Activated CD8-positive, alpha-beta T cell treated with anti-CD3 and anti-CD28 coated beads, Interleukin-2, amount 10 ng/mL, durations not matched to agents 7 days and 5 days (primary cell): ENCODE results near the gene TIMM17B. TPM values are rescaled to one million over a fixed set of nuclear protein-coding genes. Genes with fewer than 3 reads are reported as not detected.

Source experiments
- ATAC-seq: fragments of 150-1000 bp; cut with Tn5 transposase; one replicate; pipeline ENCODE4 v1.10.0; 2021; ENCODE audit warnings: moderate library complexity
- CTCF ChIA-PET: fragments of 350-600 bp; sonication (Branson Sonifier 250); formaldehyde crosslinking; loops from one replicate; lab custom pipeline; 2021; ENCODE audit warnings: antibody characterized with exemption; lab: Charles Lee
- POLR2A ChIA-PET: fragments of 350-600 bp; sonication (Branson Sonifier 250); formaldehyde crosslinking; loops from one replicate; lab custom pipeline; 2021; ENCODE audit warnings: antibody characterized with exemption; lab: Charles Lee
- DNase-seq: peaks from one replicate; pipeline ENCODE4 v3.0.0-alpha.2; 2020
- H3K27ac Mint-ChIP-seq: one replicate; pipeline ENCODE4 v1.8.0; 2021; ENCODE audit warnings: mild to moderate bottlenecking, mixed read lengths
- H3K27me3 Mint-ChIP-seq: one replicate; pipeline ENCODE4 v1.8.0; 2021; ENCODE audit warnings: low read depth, mixed read lengths
- H3K36me3 Mint-ChIP-seq: one replicate; pipeline ENCODE4 v1.8.0; 2021; ENCODE audit warnings: low read depth, mixed read lengths
- H3K4me1 Mint-ChIP-seq: one replicate; pipeline ENCODE4 v1.8.0; 2021; ENCODE audit warnings: low read depth, mixed read lengths
- H3K4me3 Mint-ChIP-seq: one replicate; pipeline ENCODE4 v1.8.0; 2021; ENCODE audit warnings: mild to moderate bottlenecking, mixed read lengths
- H3K9me3 Mint-ChIP-seq: one replicate; pipeline ENCODE4 v1.8.0; 2022; ENCODE audit warnings: mixed read lengths; ENCODE audit not compliant: insufficient read depth
- total RNA-seq, 2 experiments: library from RNA; stranded (reverse); gene quantifications; one replicate each; pipeline ENCODE4 v1.2.3, GENCODE V29; 2021

TIMM17B gene
- 10 to 100 TPM; 41.6 to 44.1 TPM for total RNA-seq

DNA sequence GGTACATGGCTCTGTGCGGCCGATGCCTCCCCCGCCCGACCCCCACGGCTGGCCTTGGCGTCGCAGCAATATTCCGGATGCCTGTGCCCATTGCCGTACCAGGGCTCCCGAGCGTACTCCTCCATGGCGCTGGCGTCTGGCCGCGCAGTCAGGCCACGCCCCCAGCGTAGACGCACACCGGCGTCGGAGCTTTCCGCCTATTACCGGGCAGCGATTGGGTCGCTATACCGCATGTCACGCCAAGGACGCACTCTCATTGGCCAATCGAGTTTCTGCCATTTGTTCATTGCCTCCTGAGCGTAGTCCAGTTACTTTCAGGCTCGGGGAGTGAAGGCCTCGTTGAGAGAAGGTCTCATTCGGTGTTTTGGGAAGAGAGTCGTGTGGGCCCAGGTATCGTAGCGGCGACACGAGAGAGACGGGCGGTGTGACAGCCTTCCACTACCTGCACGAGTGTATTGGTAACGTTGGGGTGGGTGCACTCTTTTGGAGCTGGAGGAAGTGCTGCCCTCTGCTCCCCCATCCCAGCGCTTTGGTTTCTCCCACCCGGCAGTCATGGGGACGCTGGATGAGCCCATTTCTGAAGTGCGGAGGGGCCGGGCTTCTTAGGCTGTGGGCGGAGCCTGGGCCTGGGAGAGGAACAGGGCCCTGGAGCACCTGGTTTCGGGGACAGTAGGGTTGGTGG, at the start of gene TIMM17B, which contains the start of gene PQBP1:
Gene TIMM17B, minus strand, starts transcription at position 144 of the 682 bp plus-strand sequence. Its CDS starts 19 bp downstream, at position 125.
Gene PQBP1, plus strand, starts transcription at position 306 of the 682 bp plus-strand sequence. CDS start 580 bp downstream, outside the sequence.
- Mint-ChIP-seq H3K27ac (peak within 1 kb of the TSS; percentile 99), H3K4me1 (peaks cover 17% of the 10 kb centered on the region), H3K9me3 (no peaks in the 10 kb centered on the region), H3K4me3 (peak within 1 kb of the TSS; percentile 80), H3K27me3 (no peaks in the 10 kb centered on the region), H3K36me3 (peaks cover 27% of the 10 kb centered on the region)
- ChIA-PET POLR2A (interaction anchor here (0.6 to 2.6 kb wide), 10 partner anchors 9 to 271 kb away, joined by 3 to 14 read pairs (median 4); partner anchors contain the start of genes SLC35A2 and WAS), CTCF (interaction anchor here (0.7 to 2.4 kb wide), 9 partner anchors 18 to 295 kb away, joined by 3 to 8 read pairs (median 3); no protein-coding TSS in a partner anchor)
- DNase-seq (peak; percentile 92), ATAC-seq (peak; percentile 95)

GRCh38 chrX:48945517-48946348, 48.2 kb upstream of the TIMM17B start:
- Mint-ChIP-seq H3K4me3 (no peak overlapping the region), H3K4me1 (peaks cover 56% of the 10 kb centered on the region), H3K27me3 (no peaks in the 10 kb centered on the region), H3K36me3 (peaks cover 21% of the 10 kb centered on the region), H3K27ac (peak overlapping the region; percentile 55), H3K9me3 (no peaks in the 10 kb centered on the region)
- ATAC-seq (peak; percentile 58), DNase-seq (peak; percentile 61)
- CTCF ChIA-PET: interaction anchor here (0.6 to 1.8 kb wide), 13 partner anchors 8 to 297 kb away, joined by 3 to 11 read pairs (median 5); partner anchors contain the start of genes HDAC6, PQBP1, SLC35A2 and TIMM17B
- POLR2A ChIA-PET: interaction anchor here (0.7 to 1.5 kb wide), 2 partner anchors 34 to 55 kb away, joined by 3 to 4 read pairs; partner anchors contain the start of gene SLC35A2

GRCh38 chrX:48942895-48943294, 45.3 kb upstream of the TIMM17B start:
- H3K36me3 Mint-ChIP-seq: peaks cover 28% of the 10 kb centered on the region
- H3K4me3 Mint-ChIP-seq: no peak overlapping the region
- peaks cover 76% of the 10 kb centered on the region for H3K4me1 Mint-ChIP-seq
- ATAC-seq: no peak
- H3K9me3 Mint-ChIP-seq: no peaks in the 10 kb centered on the region
- H3K27ac Mint-ChIP-seq: peak overlapping the region; percentile 80
- ChIA-PET POLR2A (interaction anchor here (1.0 to 7.2 kb wide), 6 partner anchors 10 to 45 kb away, joined by 3 to 93 read pairs (median 7); partner anchors contain the start of genes OTUD5, PQBP1, SLC35A2 and TIMM17B), CTCF (interaction anchor here (1.0 to 1.9 kb wide), 4 partner anchors 9 to 31 kb away, joined by 3 to 6 read pairs (median 4); partner anchors contain the start of gene SLC35A2)
- no peak for DNase-seq
- no peaks in the 10 kb centered on the region for H3K27me3 Mint-ChIP-seq

- Mint-ChIP-seq H3K4me3 (no peak overlapping the region), H3K9me3 (no peaks in the 10 kb centered on the region), H3K4me1 (peaks cover 85% of the 10 kb centered on the region), H3K36me3 (peaks cover 43% of the 10 kb centered on the region), H3K27ac (peak overlapping the region; percentile 88), H3K27me3 (no peaks in the 10 kb centered on the region)
- ChIA-PET CTCF (interaction anchor here (0.6 to 2.0 kb wide), 10 partner anchors 9 to 256 kb away, joined by 3 to 7 read pairs (median 3); partner anchors contain the start of genes PQBP1, SLC35A2 and TIMM17B), POLR2A (interaction anchor here (0.6 to 7.2 kb wide), 12 partner anchors 13 to 244 kb away, joined by 3 to 126 read pairs (median 4); partner anchors contain the start of genes HDAC6, OTUD5, PIM2 and PQBP1)
- no peak for ATAC-seq
- DNase-seq: peak; percentile 29
Observed at GRCh38 chrX:48940404-48940955, 42.9 kb upstream of the TIMM17B start.

- ATAC-seq (peak; percentile 29), DNase-seq (peak; percentile 39)
- Mint-ChIP-seq H3K4me3 (peak overlapping the region; percentile 75), H3K36me3 (peaks cover 51% of the 10 kb centered on the region), H3K27me3 (no peaks in the 10 kb centered on the region), H3K9me3 (no peaks in the 10 kb centered on the region), H3K4me1 (peaks cover 90% of the 10 kb centered on the region), H3K27ac (peak overlapping the region; percentile 88)
- ChIA-PET CTCF (interaction anchor here (0.6 to 1.4 kb wide), 8 partner anchors 13 to 255 kb away, joined by 3 to 4 read pairs (median 3); partner anchors contain the start of genes PQBP1 and TIMM17B), POLR2A (interaction anchor here (0.8 to 7.2 kb wide), 12 partner anchors 14 to 333 kb away, joined by 3 to 126 read pairs (median 4); partner anchors contain the start of genes OTUD5, PIM2, PQBP1 and SLC35A2)
Observed at GRCh38 chrX:48939524-48940228, 42.1 kb upstream of the TIMM17B start.

DNA sequence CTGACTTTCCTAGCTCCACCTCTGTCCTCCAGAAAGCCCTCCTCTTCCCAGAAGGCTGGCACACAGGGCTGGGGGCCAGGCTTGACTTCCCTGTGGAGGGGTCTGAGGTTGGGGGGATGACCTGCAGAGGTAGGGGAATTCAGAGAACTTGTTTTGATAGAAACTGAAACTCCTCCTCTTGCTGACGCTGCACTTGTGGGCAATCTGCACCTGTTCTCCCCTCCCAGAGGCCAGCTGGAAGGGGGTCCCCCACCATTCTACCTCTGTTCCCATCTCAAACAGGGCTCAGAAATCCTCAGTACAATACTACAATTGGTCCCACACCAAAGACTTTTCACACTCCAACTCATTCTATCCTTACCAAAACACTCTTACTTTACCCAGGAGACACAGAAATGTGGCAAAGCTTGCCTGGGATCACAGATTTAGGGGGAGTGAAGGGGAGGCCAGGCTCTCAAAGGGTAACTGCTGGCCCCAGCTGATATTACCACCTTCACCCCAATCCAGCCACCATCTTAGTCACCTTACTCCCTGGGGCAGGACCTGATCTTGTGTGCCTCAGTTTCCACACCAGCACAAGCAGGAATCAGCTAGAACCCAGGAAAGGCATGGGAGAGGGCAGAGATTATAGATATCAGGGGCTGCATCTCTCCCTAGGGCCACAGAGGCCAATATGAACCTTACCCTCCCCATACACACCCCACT, 41.3 kb upstream of the TIMM17B start:
- Mint-ChIP-seq H3K27me3 (no peaks in the 10 kb centered on the region), H3K4me3 (peak overlapping the region; percentile 75), H3K4me1 (peaks cover 92% of the 10 kb centered on the region), H3K36me3 (peaks cover 57% of the 10 kb centered on the region), H3K27ac (peak overlapping the region; percentile 88), H3K9me3 (no peaks in the 10 kb centered on the region)
- ATAC-seq (peak; percentile 20), DNase-seq (peak; percentile 71)
- ChIA-PET CTCF (interaction anchor here (0.7 to 3.0 kb wide), 7 partner anchors 8 to 255 kb away, joined by 3 to 23 read pairs (median 4); partner anchors contain the start of gene SLC35A2), POLR2A (interaction anchor here (0.8 to 7.2 kb wide), 7 partner anchors 19 to 334 kb away, joined by 3 to 126 read pairs (median 4); partner anchors contain the start of genes OTUD5, PIM2, PQBP1 and SLC35A2)

DNA sequence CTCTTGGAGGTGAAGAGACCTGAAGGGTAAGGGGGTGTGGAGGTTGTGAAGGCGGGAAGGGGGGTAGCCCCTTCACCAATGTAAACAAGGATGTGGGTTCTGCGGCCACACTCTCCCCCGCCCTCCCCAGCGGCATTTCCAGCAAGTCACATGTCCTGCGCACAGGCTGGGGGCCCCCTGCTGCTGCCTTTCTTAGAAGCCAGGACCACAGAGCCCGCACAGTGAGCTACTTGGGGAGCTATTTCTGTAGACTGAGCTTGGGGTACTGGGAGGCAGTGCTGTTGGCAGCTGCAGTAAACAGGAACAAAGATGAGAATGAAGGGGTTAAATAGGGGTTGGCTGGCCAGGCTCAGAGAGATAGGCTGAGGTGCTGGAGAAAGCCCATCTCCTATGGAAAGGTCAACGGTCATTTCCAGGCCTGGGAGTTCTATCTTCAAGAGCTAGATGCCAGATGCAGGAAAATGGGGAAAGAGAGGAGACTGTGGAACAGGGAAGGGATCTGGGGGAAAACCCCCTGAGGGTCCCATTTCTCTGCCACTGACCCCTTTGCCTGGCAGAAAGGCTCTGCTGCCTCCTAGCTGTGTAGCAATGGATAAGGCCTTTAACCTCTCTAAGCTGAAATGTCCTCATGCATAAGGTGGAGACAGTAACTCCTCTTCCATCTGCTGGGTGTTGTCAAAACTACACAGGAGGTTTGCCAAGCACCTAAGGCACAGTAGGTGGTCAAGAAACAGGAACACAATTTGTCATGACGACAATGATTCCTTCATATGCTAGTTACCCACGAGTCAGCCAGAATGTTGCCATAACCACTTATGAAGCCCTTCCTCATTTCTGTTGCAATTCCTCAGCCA, 39.7 kb upstream of the TIMM17B start:
- ChIA-PET POLR2A (interaction anchor here (0.6 to 7.2 kb wide), 10 partner anchors 10 to 260 kb away, joined by 3 to 126 read pairs (median 6); partner anchors contain the start of genes GRIPAP1, PIM2, PQBP1 and SLC35A2), CTCF (interaction anchor here (0.9 to 3.0 kb wide), 10 partner anchors 9 to 289 kb away, joined by 3 to 23 read pairs (median 4); partner anchors contain the start of genes HDAC6 and SLC35A2)
- ATAC-seq (peak; percentile 78), DNase-seq (peak; percentile 93)
- Mint-ChIP-seq H3K36me3 (peaks cover 56% of the 10 kb centered on the region), H3K4me1 (peaks cover 81% of the 10 kb centered on the region), H3K27ac (peak overlapping the region; percentile 88), H3K4me3 (peak overlapping the region; percentile 75), H3K27me3 (no peaks in the 10 kb centered on the region), H3K9me3 (no peaks in the 10 kb centered on the region)

DNA sequence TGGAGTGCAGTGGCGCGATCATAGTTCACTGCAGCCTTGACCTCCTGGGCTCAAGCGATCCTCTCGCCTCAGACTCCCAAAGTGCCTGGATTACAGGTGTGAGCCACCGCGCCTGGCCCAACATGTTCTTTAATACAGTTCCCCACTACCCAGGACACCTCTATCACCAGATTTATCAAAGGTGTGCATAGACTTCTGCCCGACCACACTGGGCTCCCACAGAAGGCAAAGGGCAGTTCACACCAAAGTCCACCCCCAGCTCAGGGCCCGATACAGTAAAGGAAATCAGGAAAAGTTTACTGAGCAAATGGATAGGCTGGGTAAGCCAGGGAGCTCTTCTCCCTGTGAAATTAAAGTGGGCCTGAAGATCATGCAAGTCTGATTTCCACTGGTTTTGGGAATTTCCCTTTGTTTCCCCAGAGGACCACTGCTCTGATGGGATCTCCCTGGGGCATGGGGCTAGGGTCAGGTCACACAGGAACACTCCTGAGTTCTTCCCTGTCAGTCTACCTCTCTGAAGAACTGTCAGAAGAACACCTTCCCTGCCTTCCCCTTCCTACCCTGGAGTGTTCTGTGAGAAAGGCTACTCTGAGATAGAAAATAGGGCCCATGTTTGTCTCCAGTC, 39.0 kb upstream of the TIMM17B start:
- ATAC-seq (no peak), DNase-seq (no peak)
- Mint-ChIP-seq H3K4me3 (no peak overlapping the region), H3K36me3 (peaks cover 50% of the 10 kb centered on the region), H3K27me3 (no peaks in the 10 kb centered on the region), H3K27ac (peak overlapping the region; percentile 88), H3K4me1 (peaks cover 74% of the 10 kb centered on the region), H3K9me3 (no peaks in the 10 kb centered on the region)
- CTCF ChIA-PET: interaction anchor here (0.8 to 3.0 kb wide), 8 partner anchors 10 to 288 kb away, joined by 3 to 23 read pairs (median 4); partner anchors contain the start of gene HDAC6
- POLR2A ChIA-PET: interaction anchor here (0.6 to 7.2 kb wide), 11 partner anchors 9 to 1100 kb away, joined by 3 to 126 read pairs (median 3); partner anchors contain the start of genes GRIPAP1, PIM2, PQBP1 and SLC35A2
